Femur (tissue), 1 donor: ENCODE data around the gene GABBR2.
"Not testable (repeated sequence)": the region's sequence is repeated elsewhere in the genome, so short reads cannot be mapped to it uniquely, and the experiment has no call there.

Source experiments
- DNase-seq: peaks from one replicate; pipeline ENCODE4 v3.0.0-alpha.2; 2017

The GABBR2 gene

GRCh38 chr9:98272083-98272482 lies 436.7 kb downstream of the GABBR2 start:
- DNase-seq: no peak

DNA sequence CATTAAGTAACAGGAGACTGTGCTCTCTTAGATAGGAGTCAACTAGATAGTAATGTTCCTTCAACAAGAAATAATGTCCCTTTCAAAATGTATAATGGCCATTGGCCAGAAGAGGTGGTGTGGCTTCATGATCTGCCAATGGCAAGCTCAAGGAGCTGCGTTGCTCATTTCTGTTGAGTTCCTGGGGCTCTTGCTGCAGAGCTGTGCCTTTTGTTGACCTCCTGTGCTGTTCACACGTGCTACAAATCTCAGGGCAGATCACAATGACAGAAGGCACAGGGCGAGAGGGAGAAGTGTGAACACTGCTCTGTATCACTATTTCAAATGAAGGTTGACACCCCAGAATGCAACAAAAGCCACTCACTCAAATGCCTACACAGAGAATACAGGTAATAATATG lies 437.3 kb downstream of the GABBR2 start:
- DNase-seq: no peak

DNA sequence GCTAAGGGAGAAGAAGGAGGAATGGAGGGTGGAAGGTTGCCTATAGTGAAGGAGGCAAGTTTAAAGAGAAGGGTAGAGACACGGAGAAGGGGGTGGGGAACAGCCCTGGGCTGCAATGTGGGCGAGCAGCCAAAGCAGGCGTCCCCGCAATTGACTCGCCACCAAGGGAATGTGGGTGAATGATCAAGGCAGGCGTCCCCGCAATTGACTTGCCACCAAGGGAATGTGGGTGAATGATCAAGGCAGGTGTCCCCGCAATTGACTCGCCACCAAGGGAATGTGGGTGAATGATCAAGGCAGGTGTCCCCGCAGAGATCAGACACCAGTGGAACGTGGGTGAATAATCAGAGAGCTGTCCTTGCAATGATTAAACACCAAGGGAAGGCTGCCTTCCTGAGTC lies 438.5 kb downstream of the GABBR2 start:
- not testable (repeated sequence) for DNase-seq

DNA sequence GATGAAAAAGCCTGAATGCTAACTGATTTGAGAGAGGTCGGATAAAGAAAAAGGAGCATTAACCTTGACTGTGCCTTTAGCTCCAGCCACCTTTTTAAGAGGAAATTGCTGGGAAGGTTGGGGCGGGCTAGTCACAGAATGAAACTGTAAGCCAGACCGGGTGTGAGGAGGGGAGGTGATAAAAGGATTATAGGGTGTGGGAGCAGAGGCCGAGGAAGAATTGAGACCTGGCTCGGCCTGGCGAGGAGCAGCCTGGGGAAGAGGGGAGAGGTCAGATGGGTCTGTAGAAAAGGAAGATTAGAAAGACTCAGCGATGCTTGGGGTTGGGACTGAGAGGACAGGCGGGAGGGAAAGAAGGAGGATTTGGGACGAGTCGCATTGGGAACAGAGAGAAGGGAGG lies 439.1 kb downstream of the GABBR2 start:
- not testable (repeated sequence) for DNase-seq

- not testable (repeated sequence) for DNase-seq
Measured at GRCh38 chr9:98267556-98267955, 441.2 kb downstream of the GABBR2 start.

- no peak for DNase-seq
Measured at GRCh38 chr9:98264516-98264915, 444.2 kb downstream of the GABBR2 start.

GRCh38 chr9:98263482-98264357 lies 445.0 kb downstream of the GABBR2 start:
- peak; percentile 86 for DNase-seq

DNA sequence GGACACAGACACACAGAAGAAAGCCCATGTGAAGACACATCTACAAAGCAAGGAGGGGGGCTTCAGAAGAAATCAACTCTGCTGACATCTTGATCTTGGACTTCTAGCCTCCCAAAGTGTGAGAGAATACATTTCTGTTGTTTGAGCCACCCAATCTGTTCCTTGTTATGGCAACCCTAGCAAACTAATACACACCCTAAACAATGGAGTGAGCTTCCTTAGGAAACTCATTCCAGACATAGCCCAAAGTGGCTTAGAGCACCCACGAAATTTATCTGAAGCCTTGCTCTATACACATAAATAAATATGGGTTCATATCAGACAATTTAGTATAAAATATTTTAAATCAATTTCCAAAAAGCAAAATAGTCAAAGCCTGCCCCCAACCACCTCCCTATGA lies 445.7 kb downstream of the GABBR2 start:
- no peak for DNase-seq

GRCh38 chr9:98262056-98262455 lies 446.7 kb downstream of the GABBR2 start:
- no peak for DNase-seq

DNA sequence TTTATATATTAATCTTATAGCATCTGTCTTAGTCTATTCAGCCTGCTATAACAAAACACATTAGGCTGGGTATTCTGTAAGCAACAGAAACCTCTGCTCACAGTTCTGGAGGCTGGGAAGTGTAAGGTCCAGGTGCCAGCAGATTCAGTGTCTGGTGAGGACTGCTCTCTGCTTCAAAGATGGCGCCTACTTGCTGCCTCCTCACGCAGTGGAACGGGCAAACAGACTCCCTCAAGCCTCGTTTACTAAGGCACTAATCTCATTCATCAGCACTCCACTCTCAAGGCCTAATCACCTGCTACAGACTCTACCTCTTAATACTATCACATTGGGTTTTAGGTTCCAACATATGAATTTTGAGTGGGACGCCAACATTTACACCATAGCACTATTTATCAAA lies 448.1 kb downstream of the GABBR2 start:
- DNase-seq: no peak

- no peak for DNase-seq
Measured at GRCh38 chr9:98259791-98260190, 448.9 kb downstream of the GABBR2 start.

DNA sequence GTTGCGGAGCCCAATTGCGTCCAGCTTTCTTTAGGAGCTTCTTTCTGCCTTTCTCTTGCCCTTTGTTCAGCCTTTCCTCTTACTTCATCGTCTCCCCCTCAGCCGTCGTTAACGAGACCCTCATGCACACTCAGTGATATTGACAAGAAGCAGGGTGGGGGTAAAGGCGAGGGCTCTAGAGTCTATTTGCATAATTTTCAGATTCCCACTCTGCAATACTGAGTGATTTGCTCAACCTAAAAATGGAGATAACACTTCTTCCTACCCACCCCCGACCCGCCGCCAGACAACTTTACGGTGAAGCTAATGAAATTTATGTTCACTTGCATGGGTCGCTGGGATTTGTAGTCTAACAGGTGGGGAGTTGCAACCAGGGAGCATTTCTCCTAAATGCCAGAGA lies 452.0 kb downstream of the GABBR2 start:
- DNase-seq: no peak

DNA sequence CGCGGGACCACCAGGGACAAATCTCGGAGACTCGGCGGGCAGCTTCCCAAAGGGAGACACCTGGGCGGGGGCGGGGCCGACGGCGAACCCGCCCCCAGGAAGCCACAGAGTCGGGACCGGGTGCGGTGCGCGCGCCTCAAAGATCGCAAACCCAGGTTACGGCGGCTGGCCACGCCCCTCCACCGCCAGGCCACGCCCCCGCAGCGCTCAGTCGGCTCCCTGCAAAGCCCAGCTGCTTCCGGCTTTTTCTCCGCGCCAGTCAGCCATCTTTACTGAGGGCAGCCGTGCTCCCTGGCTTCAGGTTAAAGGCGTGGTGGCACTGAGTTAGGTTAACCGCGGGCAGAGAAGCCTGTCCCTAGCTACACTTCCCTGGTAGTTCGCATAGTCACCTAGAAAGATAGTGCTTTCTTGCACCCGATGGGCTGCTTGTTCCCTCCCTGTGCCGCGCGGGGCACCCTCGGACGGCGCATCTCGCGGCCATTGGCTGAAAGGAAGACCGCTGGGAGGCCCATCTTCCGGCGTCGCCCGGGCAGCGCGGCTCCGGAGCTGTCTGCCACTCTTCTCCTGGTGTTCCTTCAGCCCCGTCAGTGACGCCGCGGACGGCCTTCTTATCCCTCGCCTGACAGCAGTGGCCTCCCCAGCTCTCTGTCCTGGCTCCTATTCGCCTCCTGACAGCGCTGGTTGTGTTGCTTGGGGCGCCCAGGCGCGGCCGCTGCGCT lies 453.0 kb downstream of the GABBR2 start, which contains the start of gene TBC1D2:
TSS of gene TBC1D2 (minus strand) at position 72 of the 719 bp plus-strand sequence. CDS start 108 bp downstream, outside the sequence.
- peak; percentile 96 for DNase-seq

DNA sequence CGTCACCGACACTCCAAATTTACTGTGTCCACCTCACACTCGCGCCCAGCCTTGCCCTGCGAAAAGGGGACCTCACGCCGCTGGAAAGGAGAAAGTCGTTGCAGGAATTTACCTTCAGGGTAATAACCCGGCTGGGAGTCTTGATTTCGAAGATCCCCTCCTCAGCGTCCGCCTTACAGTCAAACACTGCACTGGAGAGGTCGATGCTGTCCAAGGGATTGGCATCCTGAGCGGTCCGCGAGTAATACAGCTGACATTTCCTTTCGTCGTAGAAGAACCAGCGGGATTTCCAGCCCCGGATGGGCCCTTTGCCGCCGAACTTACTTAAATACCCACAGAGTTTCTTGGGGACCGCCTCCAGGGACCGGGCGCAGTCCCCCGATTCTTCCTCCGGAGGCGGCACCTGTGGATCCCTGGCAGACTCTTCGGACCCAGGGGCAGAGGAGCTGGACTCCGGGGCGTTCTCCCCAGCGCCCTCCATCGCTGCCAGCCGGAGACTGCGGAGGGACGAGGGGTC lies 453.6 kb downstream of the GABBR2 start:
- DNase-seq: peak; percentile 48

DNA sequence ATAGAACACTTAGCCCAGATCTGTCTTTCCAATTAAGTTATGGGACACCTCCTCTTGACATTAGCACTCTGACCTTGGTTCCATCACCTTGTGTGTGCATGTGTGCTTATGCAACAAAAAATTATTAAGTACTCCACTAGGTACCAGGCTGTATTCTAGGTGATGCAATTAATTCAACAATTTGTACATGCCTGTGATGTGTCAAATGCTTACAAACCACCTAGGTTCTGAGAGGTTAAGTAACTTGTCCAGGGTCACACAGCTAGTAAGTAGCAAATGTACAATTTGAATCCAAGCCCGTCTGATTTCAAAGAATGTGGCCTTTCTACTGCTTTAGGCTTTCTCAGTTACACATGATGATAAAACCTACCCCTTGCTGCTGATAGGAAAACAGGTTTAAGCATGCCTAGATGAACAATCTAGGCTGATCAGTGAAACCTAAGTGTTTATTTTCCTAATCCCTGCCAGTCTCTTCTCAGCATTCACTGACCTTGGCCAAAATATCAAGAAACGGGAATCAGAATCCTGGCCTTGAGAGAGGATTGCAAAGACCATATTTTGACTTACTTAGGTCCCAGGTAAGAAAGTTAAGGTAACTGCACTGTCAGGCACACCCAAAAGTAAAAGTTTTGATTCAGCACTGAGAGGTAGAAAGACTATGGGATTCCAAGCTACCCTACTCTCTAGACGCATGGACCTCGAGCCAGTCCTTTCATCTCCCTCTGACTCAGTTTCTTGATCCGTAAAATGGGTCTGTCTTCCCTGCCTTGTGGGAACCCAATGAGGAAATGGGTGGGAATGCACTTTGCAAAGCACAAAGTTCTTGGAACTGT lies 454.3 kb downstream of the GABBR2 start:
- DNase-seq: no peak

DNA sequence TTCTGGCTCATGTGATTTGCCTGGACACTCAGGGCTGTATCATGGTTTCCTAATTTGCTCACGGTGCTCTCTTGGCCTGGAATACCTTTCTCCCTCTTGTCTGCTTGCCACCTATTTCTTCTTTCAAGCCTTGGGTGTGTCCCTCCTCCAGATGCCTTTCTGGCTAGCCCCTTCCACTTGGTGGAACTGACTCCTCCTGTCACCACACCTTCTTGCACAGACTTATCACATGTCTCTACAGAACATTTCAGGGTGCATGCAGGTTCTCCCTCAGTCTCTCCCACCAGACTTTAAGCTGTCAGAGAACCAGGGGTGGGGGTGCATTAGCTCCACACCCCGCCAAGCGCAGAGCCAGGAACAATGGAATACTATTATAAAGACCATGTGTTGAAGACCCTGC lies 455.2 kb downstream of the GABBR2 start:
- no peak for DNase-seq

- DNase-seq: no peak
Measured at GRCh38 chr9:98251551-98251950, 457.2 kb downstream of the GABBR2 start.

DNA sequence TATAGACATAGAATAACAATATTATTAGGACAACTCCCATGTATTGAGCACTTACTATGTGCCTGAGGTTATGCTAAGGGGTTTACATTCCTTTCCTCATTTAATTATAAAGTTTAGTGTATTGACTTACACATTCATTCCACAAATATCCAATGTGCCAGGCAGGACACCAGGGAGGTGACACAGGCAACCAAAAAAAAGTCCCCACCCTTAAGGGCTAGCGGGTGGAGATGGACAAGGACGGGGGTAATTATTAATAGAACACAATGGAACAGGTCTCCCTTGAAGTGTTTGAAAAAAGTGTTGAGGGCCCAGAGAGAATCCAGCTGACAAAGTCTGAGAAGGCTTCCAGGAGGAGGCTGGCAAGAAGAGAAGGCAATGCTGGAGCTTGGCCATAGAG lies 459.0 kb downstream of the GABBR2 start:
- DNase-seq: no peak

DNA sequence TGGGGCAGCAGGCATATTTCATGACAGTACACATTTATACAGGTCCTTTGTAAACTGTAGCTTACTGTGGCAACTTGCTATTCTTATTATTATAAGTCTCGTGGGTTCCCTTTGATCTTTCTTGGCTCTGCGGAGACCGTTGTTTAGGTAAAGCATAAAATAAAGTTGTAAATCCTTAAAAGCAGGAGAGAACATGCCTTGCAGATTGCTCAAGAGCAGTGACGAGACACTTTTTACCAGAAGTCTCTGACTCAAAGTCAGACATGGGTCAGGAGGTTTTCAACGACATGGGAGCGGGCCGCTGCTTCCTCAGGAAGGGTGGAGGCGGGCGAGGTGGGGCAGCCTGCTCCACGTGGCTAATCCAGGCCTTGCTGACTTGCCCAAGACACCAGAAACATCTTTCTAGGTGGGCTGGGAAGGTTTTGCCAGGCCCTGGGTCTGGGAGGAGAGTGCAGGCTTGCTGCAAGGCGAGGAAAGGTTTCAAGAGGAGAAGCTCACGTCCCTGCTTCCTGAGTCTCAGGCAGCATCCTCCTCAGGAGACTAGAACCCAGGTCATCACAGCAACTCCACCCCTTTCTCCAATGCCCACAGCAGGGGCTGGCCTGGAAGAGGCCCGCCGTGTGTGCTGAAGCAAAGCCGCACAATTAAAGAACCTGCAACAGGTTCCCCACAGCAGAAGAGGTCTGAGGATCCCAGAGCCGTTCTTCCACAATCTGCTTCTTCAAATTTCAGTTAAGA lies 459.8 kb downstream of the GABBR2 start:
- DNase-seq: peak; percentile 49

- DNase-seq: no peak
Measured at GRCh38 chr9:98247831-98248657, 460.7 kb downstream of the GABBR2 start.

DNA sequence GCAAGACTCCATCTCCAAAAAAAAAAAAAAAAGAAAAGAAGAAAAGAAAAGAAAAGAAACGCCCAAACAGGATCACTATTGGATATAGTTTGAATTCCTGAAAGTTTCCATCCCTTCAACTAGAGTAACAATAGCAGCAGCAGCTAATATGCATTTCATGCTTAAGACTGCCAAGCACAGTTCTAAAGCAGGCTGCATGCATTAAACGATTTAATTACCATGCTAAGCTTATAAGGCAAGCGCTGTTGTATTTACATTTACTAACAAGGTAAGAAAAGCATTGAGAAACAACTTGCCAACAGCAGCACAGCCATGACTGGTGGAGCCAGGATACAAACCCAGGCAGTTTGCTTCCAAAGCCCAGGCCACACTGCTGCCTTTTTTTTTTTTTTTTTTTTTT lies 466.3 kb downstream of the GABBR2 start:
- no peak for DNase-seq
